Ovary (tissue), 10 donors: Measurements from ENCODE around the gene PSMD12. TPM values are rescaled to one million over a fixed set of nuclear protein-coding genes. Genes with fewer than 3 reads are reported as not detected.
A peak's percentile ranks its signal among the peaks of the same experiment; 100 is the strongest.

Experiments used
- DNase-seq, 5 donors: peaks; one replicate each; pipeline ENCODE4 v3.0.0-alpha.2; 2019 to 2020
- H3K27ac ChIP-seq, 2 donors: fragments of 200-600 bp; one replicate each; pipeline versions ENCODE4 v1.5.1 to v1.8.0; 2019 to 2022
- H3K27me3 ChIP-seq: fragments of 200-600 bp; one replicate; pipeline ENCODE4 v1.8.0; 2022
- H3K36me3 ChIP-seq: fragments of 200-600 bp; sonication (generic); one replicate; pipeline ENCODE4 v1.5.1; 2019
- H3K4me1 ChIP-seq: one replicate; pipeline ENCODE4 v1.8.1; 2013; ENCODE audit warnings: mild to moderate bottlenecking, moderate library complexity; ENCODE audit not compliant: insufficient read depth
- H3K4me3 ChIP-seq: fragments of 200-600 bp; sonication (generic); one replicate; pipeline ENCODE4 v1.5.1; 2017
- H3K9me3 ChIP-seq, 2 donors: fragments of 200-600 bp in 1 of 2; sonication (generic) in 1 of 2; one replicate each; pipeline versions ENCODE4 v1.5.1 to v1.8.1; 2013 to 2019; ENCODE audit warnings: mild to moderate bottlenecking in 1 of 2, moderate library complexity in 1 of 2
- EP300 ChIP-seq: sonication (generic); formaldehyde crosslinking; IDR thresholded peaks from one replicate; pipeline ENCODE4 v1.6.1; 2017; ENCODE audit warnings: antibody characterized with exemption
- POLR2A ChIP-seq: fragments of 450-650 bp; IDR thresholded peaks from one replicate; pipeline ENCODE4 v1.6.1; 2017; ENCODE audit warnings: antibody characterized with exemption, mild to moderate bottlenecking, moderate library complexity
- WGBS, 3 donors: extraction: QIAGEN DNeasy Blood & Tissue Kit in 1 of 3; methylation state at CpG; one replicate each; pipeline versions ENCODE4 v1.1.5 to v1.1.7; 2013 to 2017; 5-methylcytosine and 5-hydroxymethylcytosine counted together
- intact Hi-C, 4 donors: fragments of 100-400 bp; cut with DNase I; formaldehyde crosslinking; loops; one replicate each; pipeline versions ENCODE4 v1.11.0 to v1.15.1; 2022 to 2023
- long read RNA-seq, 3 donors: library from polyadenylated mRNA in 2 of 3; unstranded in 2 of 3; transcript quantifications; one replicate each; pipeline ENCODE4 v2.0.0 and lab custom pipeline, GENCODE V29; 2021 to 2026
- polyA plus RNA-seq, 2 donors: library from polyadenylated mRNA; stranded (reverse); fragments of 200-250 nt in 1 of 2; fragments of 350-450 nt in 1 of 2; fragmentation: Illumina TruSeq in 1 of 2; extraction: RNeasy Lipid Tissue Mini Kit (QIAGEN cat#74804) in 1 of 2; gene quantifications; one replicate each; pipeline ENCODE4 v1.2.3, GENCODE V29; 2013 to 2014
- total RNA-seq, 7 donors: library from RNA; depleted of rRNA in 2 of 7; stranded (reverse); fragments of >200 nt in 2 of 7; fragmentation: NEBNext Ultra II Directional in 3 of 7; extraction: Animal tissue kit (Norgen Biotek cat#: 25700) in 3 of 7; gene quantifications; one replicate each; pipeline versions ENCODE4 v1.1.0 to v1.2.4, GENCODE V29; 2016 to 2023
- TF ChIP-seq, protein P1 (sequence below), 3 donors: fragments of 450-650 bp in 2 of 3; fragments of 200-600 bp in 1 of 3; IDR thresholded peaks; one replicate each; pipeline versions ENCODE4 v1.5.1 to v1.8.0; 2016 to 2022; ENCODE audit warnings: antibody characterized with exemption in 3 of 3, mild to moderate bottlenecking in 1 of 3
- donor health status: DM: no; HTN: no; CAD: no; lungs with moderate emphysema.
- donor health status: DM: no; HTN: no; CAD: no.
- donor health status: Bipolar disorder and iron deficiency.
- donor health status: DM: yes; HTN: yes; CAD: no.
- donor health status: DM: no; HTN: no; CAD: no.
- donor health status: DM: yes; HTN: yes; CAD: no.

PSMD12 gene
- total RNA-seq, result 10 to 100 TPM; 13.5 to 41.1 (median 36.8) TPM
- 10 to 100 TPM; 12.4 to 41.7 TPM for polyA plus RNA-seq
- long read RNA-seq, donor 1, full-length matches to known transcripts, result 98 of 112 reads
- long read RNA-seq, donor 1, partial matches to known transcripts, result 5 of 112 reads
- long read RNA-seq, donor 1, other reads (novel, unspliced or antisense), result 9 of 112 reads
- long read RNA-seq, donor 2, full-length matches to known transcripts, result 58 of 94 reads
- long read RNA-seq, donor 2, partial matches to known transcripts, result 36 of 94 reads
- long read RNA-seq, donor 2, other reads (novel, unspliced or antisense), result 0 of 94 reads
- long read RNA-seq, donor 3, full-length matches to known transcripts, result 32 of 34 reads
- long read RNA-seq, donor 3, partial matches to known transcripts, result 1 of 34 reads
- long read RNA-seq, donor 3, other reads (novel, unspliced or antisense), result 1 of 34 reads

DNA sequence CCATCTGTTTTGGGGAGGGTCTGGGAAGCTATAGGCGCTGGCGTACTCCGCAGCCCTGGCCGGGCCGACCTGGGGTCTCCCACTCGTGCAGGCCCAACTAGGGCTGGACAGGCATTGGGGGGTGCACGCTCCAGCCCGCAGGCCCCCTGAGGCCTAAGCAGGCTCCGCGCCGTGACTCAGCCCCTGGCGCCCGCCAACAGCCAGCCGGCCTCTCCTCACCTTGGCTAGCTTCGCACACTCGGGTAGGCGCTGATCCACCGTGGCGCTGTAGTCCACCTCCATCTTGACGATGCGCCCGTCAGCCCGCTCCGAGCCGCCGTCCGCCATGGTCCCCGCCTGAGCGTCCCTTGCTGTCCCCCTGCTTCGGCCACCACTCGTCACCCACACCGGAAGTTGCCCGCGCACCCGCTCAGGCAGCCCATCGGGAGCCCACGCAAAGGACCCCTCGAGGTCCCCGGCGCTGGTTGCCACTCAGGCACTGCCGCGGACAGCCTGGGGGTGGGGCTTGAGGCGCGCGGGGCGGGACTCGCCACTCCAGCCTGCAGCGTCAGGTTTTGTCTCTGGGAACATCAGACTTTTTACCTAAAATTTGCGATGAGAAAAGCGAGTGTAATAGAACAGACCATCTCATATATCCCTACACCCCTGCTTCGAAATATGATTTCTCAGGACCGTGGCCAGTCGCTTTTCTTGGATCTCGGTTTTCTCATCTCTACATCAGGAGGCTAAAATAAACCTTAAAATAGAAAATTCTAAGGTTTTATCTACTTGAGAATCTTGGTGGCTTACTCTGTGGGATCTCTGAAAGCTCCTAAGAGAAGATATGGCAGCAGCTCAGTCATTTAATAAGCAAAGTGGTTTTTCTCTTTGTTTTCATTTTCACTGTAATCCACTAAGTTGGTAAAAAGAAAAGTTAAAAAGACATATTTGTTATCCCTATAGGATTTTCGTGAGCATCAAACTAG lies at the start of gene PSMD12:
TSS of gene PSMD12 (minus strand) at position 385 of the 965 bp plus-strand sequence. CDS start at position 327, 58 bp downstream.
- Histone ChIP-seq H3K27ac (peak within 1 kb of the TSS; percentile 79 to 86), H3K4me1 (peaks cover 11% of the 10 kb centered on the region), H3K27me3 (no peaks in the 10 kb centered on the region), H3K4me3 (peak within 1 kb of the TSS; percentile 83), H3K9me3 (no peaks in the 10 kb centered on the region), H3K36me3 (no peaks in the 10 kb centered on the region)
- intact Hi-C loops, result no loop called here
- peak; percentile 90 to 95 (median 92) for DNase-seq
- TF ChIP-seq EP300, result no peak
- TF ChIP-seq POLR2A, result peak; percentile 76
- TF ChIP-seq, protein P1, sequence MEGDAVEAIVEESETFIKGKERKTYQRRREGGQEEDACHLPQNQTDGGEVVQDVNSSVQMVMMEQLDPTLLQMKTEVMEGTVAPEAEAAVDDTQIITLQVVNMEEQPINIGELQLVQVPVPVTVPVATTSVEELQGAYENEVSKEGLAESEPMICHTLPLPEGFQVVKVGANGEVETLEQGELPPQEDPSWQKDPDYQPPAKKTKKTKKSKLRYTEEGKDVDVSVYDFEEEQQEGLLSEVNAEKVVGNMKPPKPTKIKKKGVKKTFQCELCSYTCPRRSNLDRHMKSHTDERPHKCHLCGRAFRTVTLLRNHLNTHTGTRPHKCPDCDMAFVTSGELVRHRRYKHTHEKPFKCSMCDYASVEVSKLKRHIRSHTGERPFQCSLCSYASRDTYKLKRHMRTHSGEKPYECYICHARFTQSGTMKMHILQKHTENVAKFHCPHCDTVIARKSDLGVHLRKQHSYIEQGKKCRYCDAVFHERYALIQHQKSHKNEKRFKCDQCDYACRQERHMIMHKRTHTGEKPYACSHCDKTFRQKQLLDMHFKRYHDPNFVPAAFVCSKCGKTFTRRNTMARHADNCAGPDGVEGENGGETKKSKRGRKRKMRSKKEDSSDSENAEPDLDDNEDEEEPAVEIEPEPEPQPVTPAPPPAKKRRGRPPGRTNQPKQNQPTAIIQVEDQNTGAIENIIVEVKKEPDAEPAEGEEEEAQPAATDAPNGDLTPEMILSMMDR (IDR thresholded peaks at IDR 0.05), result no peak
- 1% methylated on average over 38 to 55 of the region's 55 CpGs for WGBS, 3 donors

DNA sequence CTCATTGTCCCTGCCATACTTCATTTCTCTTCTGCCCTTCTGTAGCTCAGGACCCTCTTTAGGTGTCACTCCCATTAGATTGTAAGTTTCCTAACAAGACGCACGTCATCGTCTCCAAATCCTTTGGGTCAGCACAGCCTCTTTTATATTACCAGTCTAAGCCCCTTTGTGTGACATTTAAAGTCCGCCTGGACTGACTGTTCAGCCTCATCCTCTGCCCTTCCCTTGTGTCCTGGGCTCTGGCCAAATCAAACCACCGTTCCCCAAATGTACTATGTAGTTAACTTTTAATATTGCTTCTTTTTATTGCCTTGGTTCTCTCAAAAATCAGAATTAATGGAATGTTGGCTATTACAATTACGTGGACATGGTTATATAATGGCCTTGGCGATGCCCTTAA lies 48.9 kb upstream of the PSMD12 start:
- peak in 1 of 5 donors; percentile 33 for DNase-seq

DNA sequence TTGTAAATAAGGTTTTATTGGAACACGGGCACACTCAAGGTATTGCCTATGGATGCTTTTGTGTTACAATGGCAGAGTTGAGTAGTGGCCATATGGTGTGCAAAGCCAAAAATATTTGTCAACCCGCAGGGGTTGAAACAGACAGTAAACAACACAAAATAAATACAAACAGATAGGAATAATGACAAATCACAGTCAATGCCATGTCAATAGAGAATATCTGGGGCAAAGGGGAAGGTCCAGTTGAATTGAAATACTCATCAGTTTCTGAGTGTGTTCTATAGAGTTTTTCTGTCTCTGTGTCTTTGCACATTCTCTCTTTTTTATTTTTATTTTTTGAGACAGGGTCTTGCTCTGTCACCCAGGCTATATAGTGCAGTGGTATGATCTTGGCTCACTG lies 48.2 kb upstream of the PSMD12 start:
- Histone ChIP-seq H3K36me3 (no peaks in the 10 kb centered on the region), H3K27ac (no peak overlapping the region), H3K4me3 (no peak overlapping the region), H3K27me3 (no peaks in the 10 kb centered on the region), H3K4me1 (peaks cover 5% of the 10 kb centered on the region), H3K9me3 (no peaks in the 10 kb centered on the region)
- 96 to 97% (median 97%) methylated on average over 2 of the region's 2 CpGs for WGBS, 3 donors
- intact Hi-C loops, result no loop called here
- TF ChIP-seq, protein P1 (IDR thresholded peaks at IDR 0.05), result no peak
- no peak for TF ChIP-seq EP300
- TF ChIP-seq POLR2A, result no peak
- no peak for DNase-seq

More for the DNA sequence above, 48.9 kb upstream of the PSMD12 start:
- TF ChIP-seq EP300 (no peak), POLR2A (no peak)
- TF ChIP-seq, protein P1 (IDR thresholded peaks at IDR 0.05), result no peak
- H3K36me3 ChIP-seq, result no peaks in the 10 kb centered on the region
- H3K27ac ChIP-seq, result peak overlapping the region in 1 of 2 donors; percentile 13
- no peak overlapping the region for H3K4me3 ChIP-seq
- no peaks in the 10 kb centered on the region for H3K27me3 ChIP-seq
- WGBS, 3 donors, result 26 to 42% (median 27%) methylated on average over 7 of the region's 7 CpGs
- intact Hi-C loops, result no loop called here
- peaks cover 5% of the 10 kb centered on the region for H3K4me1 ChIP-seq
- no peaks in the 10 kb centered on the region for H3K9me3 ChIP-seq

DNA sequence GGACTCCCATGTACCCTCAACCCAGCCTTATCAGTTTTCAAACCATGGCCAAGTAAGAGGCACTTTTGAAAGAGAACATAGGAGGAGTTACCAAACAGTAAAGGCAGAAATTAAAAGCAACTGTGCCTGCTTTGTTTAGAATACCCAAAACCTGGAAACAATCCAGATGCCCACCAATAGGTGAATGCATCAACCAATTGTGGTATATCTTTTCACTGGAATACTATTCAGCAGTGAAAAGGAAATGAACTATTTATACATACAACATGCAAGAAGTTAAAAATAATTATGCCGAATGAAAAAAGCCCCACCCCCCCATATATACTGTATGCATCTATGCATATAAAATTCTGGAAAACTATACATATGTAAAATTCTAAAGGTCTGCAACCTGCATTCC lies 47.8 kb upstream of the PSMD12 start:
- Histone ChIP-seq H3K36me3 (no peaks in the 10 kb centered on the region), H3K9me3 (no peaks in the 10 kb centered on the region), H3K4me1 (peaks cover 5% of the 10 kb centered on the region), H3K4me3 (no peak overlapping the region), H3K27ac (no peak overlapping the region), H3K27me3 (no peaks in the 10 kb centered on the region)
- no peak for DNase-seq
- WGBS, 3 donors, result 98 to 100% (median 99%) methylated on average over 1 of the region's 1 CpG
- TF ChIP-seq EP300, result no peak
- TF ChIP-seq, protein P1 (IDR thresholded peaks at IDR 0.05), result no peak
- no peak for TF ChIP-seq POLR2A
- intact Hi-C loops, result no loop called here
